ENCODE measurements around the gene COL4A1. TPM values are rescaled to one million over a fixed set of nuclear protein-coding genes. Genes with fewer than 3 reads are reported as not detected.

COL4A1 gene
- total RNA-seq, 1 experiment from 2014 or later, result 4.8 TPM

DNA sequence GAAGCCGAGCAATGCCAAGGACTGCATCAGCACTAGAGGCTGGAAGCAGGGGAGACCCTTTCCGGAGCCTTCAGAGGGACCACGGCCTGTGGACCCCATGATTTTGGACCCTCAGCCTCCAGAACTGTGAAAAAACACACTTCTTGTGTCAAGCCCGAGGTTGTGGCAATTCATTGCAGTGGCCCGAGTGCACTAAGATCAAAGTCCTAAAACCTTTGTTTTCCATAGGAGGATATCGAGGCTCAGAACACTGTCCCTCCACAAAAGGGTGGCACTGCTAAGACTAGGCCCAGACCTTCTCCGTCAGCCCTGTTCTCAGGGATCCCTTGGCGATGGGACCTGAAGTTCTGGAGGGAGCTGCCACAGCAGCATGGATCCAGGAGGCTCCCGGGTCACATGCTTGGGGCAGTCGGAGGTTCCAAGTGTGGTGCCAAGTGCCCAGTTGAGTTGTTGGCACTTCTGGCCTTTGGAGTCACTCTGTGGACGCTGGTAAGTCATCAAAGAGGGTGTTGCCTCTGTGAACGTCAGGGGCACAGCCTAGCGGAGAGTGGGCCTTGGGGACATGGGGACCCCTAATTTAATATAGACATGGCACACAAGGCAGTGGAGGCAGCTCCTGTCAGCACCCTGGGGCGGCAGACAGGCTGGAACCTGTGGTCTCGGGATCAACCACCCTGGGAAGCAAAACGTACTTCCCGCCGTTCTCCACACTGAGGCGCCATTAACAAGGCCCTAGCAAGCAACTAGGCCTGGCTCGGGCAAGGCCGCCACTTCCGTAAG lies 199.2 kb downstream of the COL4A1 start:
- Mint-ChIP-seq H3K36me3 (ENCODE audit: insufficient read depth, unreplicated experiment) (no peaks in the 10 kb centered on the region), H3K4me1 (ENCODE audit: low read depth, unreplicated experiment) (peaks cover 6% of the 10 kb centered on the region), H3K4me3 (ENCODE audit: unreplicated experiment) (no peak overlapping the region), H3K9me3 (ENCODE audit: unreplicated experiment) (no peaks in the 10 kb centered on the region), H3K27ac (ENCODE audit: unreplicated experiment) (no peak overlapping the region), H3K27me3 (ENCODE audit: insufficient read depth, unreplicated experiment) (no peaks in the 10 kb centered on the region)
- no peak for DNase-seq
- H3K27me3 ChIP-seq (replicated peaks; ENCODE audit: control insufficient read depth, insufficient read depth, low read length), result no peaks in the 10 kb centered on the region
- H3K4me1 ChIP-seq, result no peaks in the 10 kb centered on the region
- no peak overlapping the region for H3K4me3 ChIP-seq (ENCODE audit: low read depth, low read length)
- H3K36me3 ChIP-seq (ENCODE audit: control insufficient read depth, insufficient read depth, low read length), result no peaks in the 10 kb centered on the region
- ChIA-PET POLR2A (no interaction called here), CTCF (no interaction called here)
- intact Hi-C loops (cut with micrococcal nuclease; ENCODE audit: unreplicated experiment), result loop anchor here (2.0 to 5.0 kb wide), 2 partner anchors 317 to 1190 kb away; no protein-coding TSS in a partner anchor
- no TSS peak for BruUV-seq (replicated peaks)
- H3K9me3 ChIP-seq, result no peaks in the 10 kb centered on the region
- TF ChIP-seq, protein P1, sequence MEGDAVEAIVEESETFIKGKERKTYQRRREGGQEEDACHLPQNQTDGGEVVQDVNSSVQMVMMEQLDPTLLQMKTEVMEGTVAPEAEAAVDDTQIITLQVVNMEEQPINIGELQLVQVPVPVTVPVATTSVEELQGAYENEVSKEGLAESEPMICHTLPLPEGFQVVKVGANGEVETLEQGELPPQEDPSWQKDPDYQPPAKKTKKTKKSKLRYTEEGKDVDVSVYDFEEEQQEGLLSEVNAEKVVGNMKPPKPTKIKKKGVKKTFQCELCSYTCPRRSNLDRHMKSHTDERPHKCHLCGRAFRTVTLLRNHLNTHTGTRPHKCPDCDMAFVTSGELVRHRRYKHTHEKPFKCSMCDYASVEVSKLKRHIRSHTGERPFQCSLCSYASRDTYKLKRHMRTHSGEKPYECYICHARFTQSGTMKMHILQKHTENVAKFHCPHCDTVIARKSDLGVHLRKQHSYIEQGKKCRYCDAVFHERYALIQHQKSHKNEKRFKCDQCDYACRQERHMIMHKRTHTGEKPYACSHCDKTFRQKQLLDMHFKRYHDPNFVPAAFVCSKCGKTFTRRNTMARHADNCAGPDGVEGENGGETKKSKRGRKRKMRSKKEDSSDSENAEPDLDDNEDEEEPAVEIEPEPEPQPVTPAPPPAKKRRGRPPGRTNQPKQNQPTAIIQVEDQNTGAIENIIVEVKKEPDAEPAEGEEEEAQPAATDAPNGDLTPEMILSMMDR (IDR thresholded peaks at IDR 0.05; ENCODE audit: insufficient read depth in 1 of 2, low read depth in 1 of 2, low read length in 1 of 2, severe bottlenecking in 1 of 2, unreplicated experiment in 1 of 2), result no peak

DNA sequence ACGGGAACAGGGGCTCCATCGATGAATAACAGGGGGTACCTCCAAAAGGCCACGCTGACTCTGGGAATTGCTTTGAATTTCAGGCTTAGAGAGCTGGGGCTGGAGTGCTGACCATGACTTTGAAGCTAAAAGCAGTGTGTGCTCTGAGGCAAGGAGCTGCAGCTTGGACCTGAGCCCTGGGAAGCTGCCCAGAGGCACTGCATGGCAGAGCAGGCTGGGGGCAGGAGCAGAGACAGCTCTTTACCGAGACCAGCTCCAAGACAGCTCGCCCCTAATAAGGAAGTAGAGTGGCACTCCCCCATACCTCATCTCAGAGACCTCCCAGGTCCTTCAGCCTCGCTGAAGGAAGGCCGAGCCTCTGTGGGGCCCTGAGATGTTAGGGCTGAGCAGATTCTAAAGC lies 200.2 kb downstream of the COL4A1 start:
- peaks cover 6% of the 10 kb centered on the region for H3K4me1 Mint-ChIP-seq (ENCODE audit: low read depth, unreplicated experiment)
- Histone ChIP-seq H3K4me1 (no peaks in the 10 kb centered on the region), H3K27me3 (replicated peaks; ENCODE audit: control insufficient read depth, insufficient read depth, low read length) (no peaks in the 10 kb centered on the region), H3K4me3 (ENCODE audit: low read depth, low read length) (no peak overlapping the region), H3K36me3 (ENCODE audit: control insufficient read depth, insufficient read depth, low read length) (no peaks in the 10 kb centered on the region), H3K9me3 (no peaks in the 10 kb centered on the region; the same call in 1 of the 2 replicates)
- no peaks in the 10 kb centered on the region for H3K27me3 Mint-ChIP-seq (ENCODE audit: insufficient read depth, unreplicated experiment)
- H3K9me3 Mint-ChIP-seq (ENCODE audit: unreplicated experiment), result no peaks in the 10 kb centered on the region
- TF ChIP-seq, protein P1 (IDR thresholded peaks at IDR 0.05; ENCODE audit: insufficient read depth in 1 of 2, low read depth in 1 of 2, low read length in 1 of 2, severe bottlenecking in 1 of 2, unreplicated experiment in 1 of 2), result no peak
- no peaks in the 10 kb centered on the region for H3K36me3 Mint-ChIP-seq (ENCODE audit: insufficient read depth, unreplicated experiment)
- BruUV-seq (replicated peaks), result no TSS peak
- H3K4me3 Mint-ChIP-seq (ENCODE audit: unreplicated experiment), result no peak overlapping the region
- no peak for DNase-seq
- CTCF ChIA-PET, result no interaction called here
- POLR2A ChIA-PET, result no interaction called here
- intact Hi-C loops (cut with micrococcal nuclease; ENCODE audit: unreplicated experiment), result loop anchor here (5.0 kb wide), 1 partner anchor 1189 kb away; no protein-coding TSS in a partner anchor
- no peak overlapping the region for H3K27ac Mint-ChIP-seq (ENCODE audit: unreplicated experiment)

DNA sequence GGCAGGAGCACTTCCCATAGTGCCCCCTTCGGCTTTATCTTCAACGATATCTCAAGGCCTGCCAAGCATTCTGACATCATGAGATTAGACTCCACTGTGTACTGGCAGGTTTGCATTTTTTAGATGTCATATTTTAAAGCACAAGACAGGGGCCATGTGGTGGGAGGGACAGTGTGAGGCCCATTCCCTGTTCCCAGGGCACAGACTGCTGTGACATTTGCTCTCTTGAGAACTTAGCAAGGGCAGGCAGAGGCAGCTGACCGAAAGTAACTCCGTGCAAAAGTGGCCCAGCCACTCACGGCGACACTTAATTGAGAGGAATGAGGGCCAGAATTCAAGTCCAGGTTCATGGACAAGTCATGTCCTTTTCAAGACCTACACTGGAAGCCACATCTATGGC lies 201.8 kb downstream of the COL4A1 start:
- Mint-ChIP-seq H3K4me3 (ENCODE audit: unreplicated experiment) (no peak overlapping the region), H3K4me1 (ENCODE audit: low read depth, unreplicated experiment) (peaks cover 6% of the 10 kb centered on the region), H3K36me3 (ENCODE audit: insufficient read depth, unreplicated experiment) (no peaks in the 10 kb centered on the region), H3K27me3 (ENCODE audit: insufficient read depth, unreplicated experiment) (no peaks in the 10 kb centered on the region), H3K27ac (ENCODE audit: unreplicated experiment) (no peak overlapping the region), H3K9me3 (ENCODE audit: unreplicated experiment) (peaks cover 10% of the 10 kb centered on the region)
- intact Hi-C loops (cut with micrococcal nuclease; ENCODE audit: unreplicated experiment), result loop anchor here (5.0 kb wide), 1 partner anchor 1188 kb away; no protein-coding TSS in a partner anchor
- ChIA-PET POLR2A (no interaction called here), CTCF (no interaction called here)
- Histone ChIP-seq H3K27me3 (replicated peaks; ENCODE audit: control insufficient read depth, insufficient read depth, low read length) (no peaks in the 10 kb centered on the region), H3K9me3 (no peaks in the 10 kb centered on the region; the same call in 1 of the 2 replicates), H3K36me3 (ENCODE audit: control insufficient read depth, insufficient read depth, low read length) (no peaks in the 10 kb centered on the region), H3K4me1 (no peaks in the 10 kb centered on the region), H3K4me3 (ENCODE audit: low read depth, low read length) (no peak overlapping the region)
- no TSS peak for BruUV-seq (replicated peaks)
- no peak for DNase-seq
- TF ChIP-seq, protein P1 (IDR thresholded peaks at IDR 0.05; ENCODE audit: insufficient read depth in 1 of 2, low read depth in 1 of 2, low read length in 1 of 2, severe bottlenecking in 1 of 2, unreplicated experiment in 1 of 2), result no peak
